Endothelial cell of umbilical vein (primary cell): ENCODE results near the gene IMPDH2. TPM values are rescaled to one million over a fixed set of nuclear protein-coding genes. Genes with fewer than 3 reads are reported as not detected.

Source experiments
- BruUV-seq: library from RNA; stranded (reverse); fragments of 400-500 nt; replicated peaks from 2 replicates; lab custom pipeline; 2021; lab: Mats Ljungman, UMichigan
- CTCF ChIA-PET: fragments of 300-600, 350-600 bp; sonication (Branson Sonifier 250); formaldehyde crosslinking; loops from one replicate; lab custom pipeline; 2021; ENCODE audit warnings: antibody characterized with exemption, inconsistent platforms; lab: Charles Lee
- POLR2A ChIA-PET: fragments of 300-600, 350-600 bp; sonication (Branson Sonifier 250); formaldehyde crosslinking; loops from one replicate; lab custom pipeline; 2021; ENCODE audit warnings: antibody characterized with exemption, inconsistent platforms; lab: Charles Lee
- DNase-seq: peaks from one replicate; pipeline ENCODE4 v3.0.0-alpha.2; 2011; ENCODE audit warnings: low read depth, low spot score
- FAIRE-seq: peaks from 2 replicates; lab custom pipeline; 2011; peaks lifted over from hg19 to GRCh38; lab: Jason Lieb, UNC
- H2AFZ ChIP-seq: 2 replicates; pipeline ENCODE4 v1.6.0; 2012; ENCODE audit warnings: low read depth, low read length, control low read depth, inconsistent platforms
- H3K27ac ChIP-seq: 2 replicates; pipeline ENCODE4 v1.5.1; 2011; ENCODE audit warnings: low read depth, mild to moderate bottlenecking, control low read depth, low read length, moderate library complexity; ENCODE audit not compliant: insufficient read depth
- H3K27me3 ChIP-seq, 2 experiments: 2 replicates each; pipeline versions ENCODE4 v1.6.0 to v1.6.1; 2011; ENCODE audit warnings: low read length in 2 of 2, mixed read lengths in 1 of 2; ENCODE audit not compliant: control insufficient read depth in 2 of 2, insufficient read depth in 2 of 2
- H3K36me3 ChIP-seq, 2 experiments: 2 replicates in 1 of 2; 3 replicates in 1 of 2; pipeline ENCODE4 v1.5.1; 2011; ENCODE audit warnings: low read length in 2 of 2, mild to moderate bottlenecking in 1 of 2, moderate library complexity in 1 of 2; ENCODE audit not compliant: control insufficient read depth in 2 of 2, insufficient read depth in 2 of 2; ENCODE audit errors: extremely low read depth in 1 of 2
- H3K4me1 ChIP-seq: 3 replicates; pipeline ENCODE4 v1.5.1; 2011; ENCODE audit warnings: mild to moderate bottlenecking, low read length; ENCODE audit not compliant: control insufficient read depth, insufficient read depth; ENCODE audit errors: extremely low read depth
- H3K4me2 ChIP-seq: 2 replicates; pipeline ENCODE4 v1.6.1; 2011; ENCODE audit warnings: low read length, control low read depth, mixed read lengths; ENCODE audit not compliant: insufficient read depth
- H3K4me3 ChIP-seq, 3 experiments: fragments of 200-600 bp in 1 of 3; sonication (generic), shearing (Covaris generic) in 1 of 3; replicated peaks in 1 of 3; 2 replicates each; pipeline ENCODE4 v1.5.1; 2011 to 2016; ENCODE audit warnings: control low read depth in 3 of 3, low read length in 3 of 3, mild to moderate bottlenecking in 2 of 3, inconsistent platforms in 1 of 3, low read depth in 1 of 3, moderate library complexity in 1 of 3; ENCODE audit not compliant: insufficient read depth in 1 of 3
- H3K79me2 ChIP-seq: 2 replicates; pipeline ENCODE4 v1.6.0; 2012; ENCODE audit warnings: low read length, inconsistent platforms; ENCODE audit not compliant: control insufficient read depth, insufficient read depth
- H3K9ac ChIP-seq: replicated peaks from 2 replicates; pipeline ENCODE3; 2011; ENCODE audit warnings: low read length, control low read depth; ENCODE audit not compliant: insufficient read depth; ENCODE audit errors: extremely low read depth
- H3K9me1 ChIP-seq: replicated peaks from 3 replicates; pipeline ENCODE4 v1.6.0; 2011; ENCODE audit warnings: mild to moderate bottlenecking, low read length; ENCODE audit not compliant: control insufficient read depth, insufficient read depth; ENCODE audit errors: extremely low read depth
- H3K9me3 ChIP-seq: replicated peaks from 2 replicates; pipeline ENCODE4 v1.5.1; 2012; ENCODE audit warnings: low read length, inconsistent platforms; ENCODE audit not compliant: control insufficient read depth, insufficient read depth
- H4K20me1 ChIP-seq: replicated peaks from 2 replicates; pipeline ENCODE3; 2011; ENCODE audit warnings: mild to moderate bottlenecking, low read length; ENCODE audit not compliant: control insufficient read depth, insufficient read depth; ENCODE audit errors: extremely low read depth
- EZH2 ChIP-seq: IDR thresholded peaks from 2 replicates; pipeline ENCODE4 v1.6.1; 2012; ENCODE audit warnings: borderline replicate concordance, low read depth, mild to moderate bottlenecking, moderate library complexity, low read length, inconsistent platforms; ENCODE audit not compliant: severe bottlenecking
- FOS ChIP-seq: IDR thresholded peaks from 2 replicates; pipeline ENCODE4 v1.6.1; 2011; ENCODE audit warnings: mild to moderate bottlenecking, low read length, moderate library complexity, borderline replicate concordance; ENCODE audit not compliant: insufficient read depth
- GATA2 ChIP-seq: IDR thresholded peaks from 2 replicates; pipeline ENCODE4 v1.7.0; 2011; ENCODE audit warnings: low read depth, mild to moderate bottlenecking, moderate library complexity, mixed read lengths, low read length; ENCODE audit not compliant: insufficient read length, insufficient read depth
- JUN ChIP-seq: IDR thresholded peaks from 2 replicates; pipeline ENCODE4 v1.6.1; 2011; ENCODE audit warnings: borderline replicate concordance, low read depth; ENCODE audit not compliant: insufficient read length, insufficient read depth
- MYC ChIP-seq: IDR thresholded peaks from one replicate; pipeline ENCODE4 v1.6.1; 2011; ENCODE audit warnings: mild to moderate bottlenecking, low read depth, low read length
- POLR2A ChIP-seq: IDR thresholded peaks from 2 replicates; pipeline ENCODE4 v1.6.1; 2012; ENCODE audit warnings: low read depth, mild to moderate bottlenecking, control low read depth, low read length
- POLR2AphosphoS5 ChIP-seq: IDR thresholded peaks from 2 replicates; pipeline ENCODE4 v1.6.1; 2012; ENCODE audit warnings: low read depth, mild to moderate bottlenecking, control low read depth, low read length, moderate library complexity; ENCODE audit not compliant: insufficient read depth
- dilution Hi-C: fragments of 300-500 bp; cut with MboI; formaldehyde crosslinking; loops from one replicate; pipeline ENCODE4 v1.15.0; 2019; ENCODE audit warnings: low sequenced_read_pairs; ENCODE audit not compliant: extremely low pct_ligation_motif_present
- intact Hi-C: fragments of 100-400 bp; cut with micrococcal nuclease; formaldehyde crosslinking; loops from one replicate; pipeline ENCODE4 v1.10.0; 2022
- polyA plus RNA-seq, 4 experiments: library from polyadenylated mRNA; depleted of rRNA in 3 of 4; stranded (reverse) in 3 of 4; unstranded in 1 of 4; fragments of >200 nt; gene quantifications; 2 replicates each; pipeline versions ENCODE4 v1.2.1 to v1.2.3, GENCODE V29; 2011 to 2012; ENCODE audit warnings: missing spikeins in 1 of 4
- total RNA-seq: library from RNA; stranded (reverse); gene quantifications from 2 replicates; pipeline ENCODE4 v1.2.3, GENCODE V29; 2021
- TF ChIP-seq, protein P1 (sequence below): IDR thresholded peaks from 2 replicates; pipeline ENCODE4 v1.6.1; 2011; ENCODE audit not compliant: insufficient read depth, insufficient read length
- TF ChIP-seq, protein P2 (sequence below), 2 donors: IDR thresholded peaks; 1 replicate in 1 of 2; 2 replicates in 1 of 2; pipeline ENCODE4 v1.5.1; 2011; ENCODE audit warnings: low read length in 2 of 2, mild to moderate bottlenecking in 2 of 2, moderate library complexity in 2 of 2, control low read depth in 1 of 2, inconsistent platforms in 1 of 2, low read depth in 1 of 2; ENCODE audit not compliant: insufficient read depth in 1 of 2; ENCODE audit errors: extremely low read depth in 1 of 2

Gene IMPDH2
- total and polyA plus RNA-seq, 2 donors (not counting 3 experiments of a cell fraction or from before 2014, with no cell fraction given): 167 to 189 TPM

DNA sequence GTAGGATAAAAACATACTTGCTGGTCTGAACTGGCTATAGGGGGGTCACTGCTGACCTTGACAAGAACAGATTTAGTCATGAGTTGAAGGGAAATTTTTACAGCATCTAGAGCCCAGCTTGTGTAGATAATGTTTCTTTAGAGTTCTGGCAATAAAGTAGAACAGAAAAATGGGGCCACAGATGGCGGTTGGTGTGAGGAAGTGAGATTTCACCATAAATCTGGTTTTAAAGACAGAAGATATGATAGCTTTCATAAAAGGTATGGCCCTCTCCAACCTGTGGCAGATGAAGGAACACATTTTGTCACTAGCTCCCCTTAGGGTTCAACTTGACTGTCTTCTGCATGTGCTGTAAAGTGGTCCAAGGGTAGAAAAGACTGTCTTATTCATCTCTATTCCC lies 24.3 kb upstream of the IMPDH2 start:
- no peaks in the 10 kb centered on the region for H4K20me1 ChIP-seq
- no peak overlapping the region for H3K4me3 ChIP-seq
- no peak overlapping the region for H3K27ac ChIP-seq
- H3K4me1 ChIP-seq: no peaks in the 10 kb centered on the region
- intact Hi-C loops: no loop called here
- DNase-seq (no peak), FAIRE-seq (no peak)
- no TSS peak for BruUV-seq
- no peaks in the 10 kb centered on the region for H3K27me3 ChIP-seq
- no peak overlapping the region for H3K4me2 ChIP-seq
- POLR2A ChIA-PET: no interaction called here
- no peaks in the 10 kb centered on the region for H3K9me3 ChIP-seq
- H3K9me1 ChIP-seq: peaks cover 2% of the 10 kb centered on the region
- no peak overlapping the region for H3K9ac ChIP-seq
- H3K36me3 ChIP-seq: peaks cover 14 to 20% of the 10 kb centered on the region in 2 experiments
- CTCF ChIA-PET: interaction anchor here (1.4 kb wide), 1 partner anchor 12 kb away, joined by 4 read pairs; no protein-coding TSS in a partner anchor
- dilution Hi-C loops: no loop called here
- H3K79me2 ChIP-seq: peaks cover 5% of the 10 kb centered on the region
- TF ChIP-seq, protein P1, sequence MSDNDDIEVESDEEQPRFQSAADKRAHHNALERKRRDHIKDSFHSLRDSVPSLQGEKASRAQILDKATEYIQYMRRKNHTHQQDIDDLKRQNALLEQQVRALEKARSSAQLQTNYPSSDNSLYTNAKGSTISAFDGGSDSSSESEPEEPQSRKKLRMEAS: no peak
- H2AFZ ChIP-seq: no peak overlapping the region

DNA sequence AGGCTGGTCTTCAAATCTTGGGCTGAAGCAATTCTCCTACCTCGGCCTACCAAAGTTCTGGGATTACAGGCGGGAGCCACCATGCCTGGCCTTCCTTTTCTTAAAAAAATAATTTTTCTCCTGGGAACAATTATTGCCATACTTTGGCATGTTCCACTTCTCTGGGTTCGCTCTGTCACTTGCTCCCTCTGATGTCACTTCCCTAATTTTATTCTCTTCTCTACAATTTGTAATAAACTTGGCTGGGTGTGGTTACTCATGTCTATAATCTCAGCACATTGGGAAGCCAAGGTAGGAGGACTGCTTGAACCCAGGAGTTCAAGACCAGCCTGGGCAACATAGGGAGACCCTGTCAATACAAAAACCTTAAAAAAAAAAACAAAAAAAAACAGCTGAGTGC lies 6.1 kb upstream of the IMPDH2 start:
- no peak overlapping the region for H2AFZ ChIP-seq
- FAIRE-seq: no peak
- no peaks in the 10 kb centered on the region for H3K9me3 ChIP-seq
- no peak for TF ChIP-seq FOS
- no peak for TF ChIP-seq MYC
- TF ChIP-seq, protein P2, sequence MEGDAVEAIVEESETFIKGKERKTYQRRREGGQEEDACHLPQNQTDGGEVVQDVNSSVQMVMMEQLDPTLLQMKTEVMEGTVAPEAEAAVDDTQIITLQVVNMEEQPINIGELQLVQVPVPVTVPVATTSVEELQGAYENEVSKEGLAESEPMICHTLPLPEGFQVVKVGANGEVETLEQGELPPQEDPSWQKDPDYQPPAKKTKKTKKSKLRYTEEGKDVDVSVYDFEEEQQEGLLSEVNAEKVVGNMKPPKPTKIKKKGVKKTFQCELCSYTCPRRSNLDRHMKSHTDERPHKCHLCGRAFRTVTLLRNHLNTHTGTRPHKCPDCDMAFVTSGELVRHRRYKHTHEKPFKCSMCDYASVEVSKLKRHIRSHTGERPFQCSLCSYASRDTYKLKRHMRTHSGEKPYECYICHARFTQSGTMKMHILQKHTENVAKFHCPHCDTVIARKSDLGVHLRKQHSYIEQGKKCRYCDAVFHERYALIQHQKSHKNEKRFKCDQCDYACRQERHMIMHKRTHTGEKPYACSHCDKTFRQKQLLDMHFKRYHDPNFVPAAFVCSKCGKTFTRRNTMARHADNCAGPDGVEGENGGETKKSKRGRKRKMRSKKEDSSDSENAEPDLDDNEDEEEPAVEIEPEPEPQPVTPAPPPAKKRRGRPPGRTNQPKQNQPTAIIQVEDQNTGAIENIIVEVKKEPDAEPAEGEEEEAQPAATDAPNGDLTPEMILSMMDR (IDR thresholded peaks at IDR 0.05; ENCODE audit: extremely low read depth in 1 of 2, insufficient read depth in 1 of 2, low read depth in 1 of 2, low read length in 2 of 2): no peak
- TF ChIP-seq POLR2AphosphoS5: no peak
- no peak for TF ChIP-seq GATA2
- TF ChIP-seq JUN: no peak
- no peak for TF ChIP-seq EZH2
- no peak for TF ChIP-seq POLR2A
- TF ChIP-seq, protein P1: no peak
- dilution Hi-C loops: no loop called here
- H3K27ac ChIP-seq: no peak overlapping the region
- no peaks in the 10 kb centered on the region for H3K79me2 ChIP-seq
- H3K4me2 ChIP-seq: no peak overlapping the region
- no peaks in the 10 kb centered on the region for H3K4me1 ChIP-seq
- BruUV-seq: no TSS peak
- H3K4me3 ChIP-seq: no peak overlapping the region
- H3K9me1 ChIP-seq: no peaks in the 10 kb centered on the region
- DNase-seq: no peak
- intact Hi-C loops: no loop called here
- no peaks in the 10 kb centered on the region for H4K20me1 ChIP-seq
- peaks cover 15 to 30% of the 10 kb centered on the region in 2 experiments for H3K36me3 ChIP-seq
- ChIA-PET POLR2A (no interaction called here), CTCF (interaction anchor here (1.0 to 2.3 kb wide), 2 partner anchors 13 to 48 kb away, joined by 3 to 8 read pairs; no protein-coding TSS in a partner anchor)
- H3K9ac ChIP-seq: no peak overlapping the region
- H3K27me3 ChIP-seq: no peaks in the 10 kb centered on the region
